Measurements from ENCODE around the gene PHC3.
"Not testable (repeated sequence)": the region's sequence is repeated elsewhere in the genome, so short reads cannot be mapped to it uniquely, and the experiment has no call there.

Gene PHC3

GRCh38 chr3:170130532-170130931, 51.0 kb downstream of the PHC3 start:
- Histone ChIP-seq H3K27me3 (ENCODE audit: control insufficient read depth, insufficient read depth, low read length) (no peaks in the 10 kb centered on the region), H3K9me3 (ENCODE audit: control insufficient read depth, insufficient read depth, low read length) (no peaks in the 10 kb centered on the region), H3K4me3 (ENCODE audit: low read length) (no peak overlapping the region), H3K4me1 (ENCODE audit: control insufficient read depth, insufficient read depth, low read length) (no peaks in the 10 kb centered on the region), H3K27ac (ENCODE audit: low read length) (no peak overlapping the region), H3K36me3 (ENCODE audit: control insufficient read depth, insufficient read depth, low read length) (peaks cover 8% of the 10 kb centered on the region; the same call in 1 of the 2 replicates)
- DNase-seq (ENCODE audit: low read depth, low spot score), result no peak

DNA sequence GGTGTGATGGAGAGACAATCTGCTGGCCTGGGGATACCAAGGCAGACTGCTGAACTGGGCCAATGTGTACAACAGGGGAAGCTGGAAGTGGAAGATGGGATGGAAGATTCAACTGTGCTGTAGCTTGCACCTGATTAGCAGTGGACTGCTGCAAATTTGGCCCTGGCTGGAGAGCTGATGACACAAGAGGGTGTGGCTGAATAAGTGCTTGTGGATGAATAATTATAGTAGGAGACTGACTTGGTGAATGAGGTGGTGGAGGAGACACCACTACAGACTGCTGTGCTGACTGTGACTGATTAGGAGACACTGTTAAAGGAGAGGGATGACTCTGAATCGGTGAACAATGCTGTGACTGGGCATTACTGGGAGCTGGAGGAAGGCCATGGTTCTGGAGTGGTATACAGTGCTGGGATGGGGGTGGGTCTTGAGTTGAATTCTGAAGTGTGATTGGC, 52.5 kb downstream of the PHC3 start:
- Histone ChIP-seq H3K9me3 (ENCODE audit: control insufficient read depth, insufficient read depth, low read length) (no peaks in the 10 kb centered on the region), H3K4me1 (ENCODE audit: control insufficient read depth, insufficient read depth, low read length) (no peaks in the 10 kb centered on the region), H3K27me3 (ENCODE audit: control insufficient read depth, insufficient read depth, low read length) (no peaks in the 10 kb centered on the region), H3K4me3 (ENCODE audit: low read length) (no peak overlapping the region), H3K36me3 (ENCODE audit: control insufficient read depth, insufficient read depth, low read length) (peaks cover 8% of the 10 kb centered on the region; the same call in 1 of the 2 replicates), H3K27ac (ENCODE audit: low read length) (no peak overlapping the region)
- WGBS (ENCODE audit: insufficient coverage, insufficient read length), result no CpG with 5 or more reads among the region's 1 CpG
- no peak for DNase-seq (ENCODE audit: low read depth, low spot score)

DNA sequence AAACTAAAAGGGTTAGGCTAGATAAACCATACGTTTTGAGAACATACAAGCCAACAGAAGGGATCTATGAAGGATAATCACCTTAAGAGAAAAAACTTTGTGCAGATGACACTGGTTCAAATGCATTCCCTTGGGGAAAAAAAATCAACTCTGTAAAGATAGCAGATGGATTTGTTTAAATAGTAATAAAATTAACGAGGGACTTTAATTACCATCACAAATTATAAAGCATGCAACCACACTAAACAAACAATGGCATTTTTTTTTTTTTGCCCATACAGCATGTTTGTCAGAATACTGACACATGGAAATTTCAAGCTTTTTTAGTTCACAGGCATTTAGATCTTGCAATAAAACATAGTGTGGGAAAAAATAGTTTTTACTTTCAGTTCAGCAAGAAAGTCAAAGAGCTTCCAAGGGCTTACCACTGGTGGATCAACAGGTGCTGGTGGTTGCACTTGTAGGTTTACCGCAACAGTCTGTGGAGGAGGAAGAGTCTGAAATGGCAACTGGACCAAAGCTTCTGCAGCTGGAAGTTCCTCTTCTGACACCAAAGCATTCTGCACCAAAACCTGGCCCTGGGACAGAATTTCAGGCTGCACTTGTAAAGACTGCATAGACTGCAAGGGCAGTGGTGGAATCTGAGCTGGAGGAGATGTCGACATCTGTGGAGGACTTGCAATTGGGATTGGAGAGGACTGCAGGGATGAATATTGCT, 53.1 kb downstream of the PHC3 start:
- H3K9me3 ChIP-seq (ENCODE audit: control insufficient read depth, insufficient read depth, low read length), result no peaks in the 10 kb centered on the region
- peaks cover 8% of the 10 kb centered on the region; the same call in 1 of the 2 replicates for H3K36me3 ChIP-seq (ENCODE audit: control insufficient read depth, insufficient read depth, low read length)
- H3K4me3 ChIP-seq (ENCODE audit: low read length), result no peak overlapping the region
- no CpG with 5 or more reads among the region's 4 CpGs for WGBS (ENCODE audit: insufficient coverage, insufficient read length)
- H3K27ac ChIP-seq (ENCODE audit: low read length), result no peak overlapping the region
- no peaks in the 10 kb centered on the region for H3K27me3 ChIP-seq (ENCODE audit: control insufficient read depth, insufficient read depth, low read length)
- no peaks in the 10 kb centered on the region for H3K4me1 ChIP-seq (ENCODE audit: control insufficient read depth, insufficient read depth, low read length)
- DNase-seq (ENCODE audit: low read depth, low spot score), result no peak

DNA sequence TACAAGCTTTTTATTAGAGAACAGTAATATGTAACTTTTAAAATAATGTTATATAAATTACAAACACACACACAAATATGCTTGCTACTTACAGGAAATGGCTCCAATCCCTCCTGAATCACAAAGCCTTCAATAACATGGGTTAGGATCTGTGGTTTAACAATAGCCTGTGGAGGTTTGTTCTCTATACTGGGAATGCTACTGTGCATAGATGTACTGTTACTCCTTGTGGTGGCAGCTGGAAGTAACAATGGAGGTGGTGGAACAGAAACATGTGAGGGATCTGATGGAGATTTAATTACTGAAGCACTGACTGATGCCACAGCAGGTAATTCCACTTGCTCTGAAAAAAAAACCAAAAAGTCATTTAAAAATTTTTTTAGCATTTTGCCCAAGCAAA, 64.4 kb downstream of the PHC3 start:
- Histone ChIP-seq H3K4me3 (ENCODE audit: low read length) (no peak overlapping the region), H3K27ac (ENCODE audit: low read length) (no peak overlapping the region), H3K36me3 (ENCODE audit: control insufficient read depth, insufficient read depth, low read length) (no peaks in the 10 kb centered on the region), H3K4me1 (ENCODE audit: control insufficient read depth, insufficient read depth, low read length) (no peaks in the 10 kb centered on the region), H3K27me3 (ENCODE audit: control insufficient read depth, insufficient read depth, low read length) (no peaks in the 10 kb centered on the region), H3K9me3 (ENCODE audit: control insufficient read depth, insufficient read depth, low read length) (no peaks in the 10 kb centered on the region)
- DNase-seq (ENCODE audit: low read depth, low spot score), result no peak

- H3K4me3 ChIP-seq (ENCODE audit: low read length); DNase-seq (ENCODE audit: low read depth, low spot score); H3K27ac ChIP-seq (ENCODE audit: low read length); H3K36me3 ChIP-seq (ENCODE audit: control insufficient read depth, insufficient read depth, low read length); H3K27me3 ChIP-seq (ENCODE audit: control insufficient read depth, insufficient read depth, low read length); H3K9me3 ChIP-seq (ENCODE audit: control insufficient read depth, insufficient read depth, low read length); H3K4me1 ChIP-seq (ENCODE audit: control insufficient read depth, insufficient read depth, low read length): not testable (repeated sequence)
- no CpG with 5 or more reads among the region's 8 CpGs for WGBS (ENCODE audit: insufficient coverage, insufficient read length)
Measured at GRCh38 chr3:170114165-170114564, 67.4 kb downstream of the PHC3 start.

DNA sequence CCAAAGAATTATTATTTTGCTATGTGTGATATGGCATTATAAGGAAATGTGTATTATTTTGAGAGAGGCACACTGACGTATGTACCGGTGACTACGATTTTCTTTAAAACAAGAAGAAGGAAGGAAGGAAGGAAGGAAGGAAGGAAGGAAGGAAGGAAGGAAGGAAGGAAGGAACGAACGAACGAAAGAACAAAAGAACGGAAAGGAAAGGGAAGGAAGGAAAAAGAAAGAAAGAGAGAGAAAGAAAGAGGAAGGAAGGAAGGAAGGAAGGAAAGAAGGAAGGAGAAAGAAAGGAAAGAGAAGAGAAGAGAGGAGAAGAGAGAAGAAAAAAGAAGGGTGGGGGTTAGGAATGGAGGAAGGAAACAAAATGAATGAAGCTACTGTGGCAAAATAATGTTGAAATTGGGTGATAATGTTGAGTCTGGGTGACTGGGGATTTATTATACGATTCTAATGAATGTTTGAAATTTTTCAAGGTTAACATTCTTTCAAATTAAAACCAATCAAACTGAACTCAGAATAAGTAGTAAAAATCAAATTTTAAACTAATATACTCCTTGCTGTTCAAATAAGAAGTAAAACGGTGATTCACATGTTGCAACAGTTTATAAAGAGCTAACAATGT, 70.3 kb downstream of the PHC3 start:
- Histone ChIP-seq H3K4me1 (ENCODE audit: control insufficient read depth, insufficient read depth, low read length) (no peaks in the 10 kb centered on the region), H3K9me3 (ENCODE audit: control insufficient read depth, insufficient read depth, low read length) (no peaks in the 10 kb centered on the region), H3K27me3 (ENCODE audit: control insufficient read depth, insufficient read depth, low read length) (no peaks in the 10 kb centered on the region), H3K4me3 (ENCODE audit: low read length) (no peak overlapping the region), H3K36me3 (ENCODE audit: control insufficient read depth, insufficient read depth, low read length) (no peaks in the 10 kb centered on the region), H3K27ac (ENCODE audit: low read length) (no peak overlapping the region)
- no CpG with 5 or more reads among the region's 9 CpGs for WGBS (ENCODE audit: insufficient coverage, insufficient read length)
- no peak for DNase-seq (ENCODE audit: low read depth, low spot score)

GRCh38 chr3:170109579-170110293, 71.8 kb downstream of the PHC3 start:
- no peak for DNase-seq (ENCODE audit: low read depth, low spot score)
- Histone ChIP-seq H3K36me3 (ENCODE audit: control insufficient read depth, insufficient read depth, low read length) (no peaks in the 10 kb centered on the region), H3K27me3 (ENCODE audit: control insufficient read depth, insufficient read depth, low read length) (no peaks in the 10 kb centered on the region), H3K4me3 (ENCODE audit: low read length) (no peak overlapping the region), H3K9me3 (ENCODE audit: control insufficient read depth, insufficient read depth, low read length) (no peaks in the 10 kb centered on the region), H3K4me1 (ENCODE audit: control insufficient read depth, insufficient read depth, low read length) (no peaks in the 10 kb centered on the region), H3K27ac (ENCODE audit: low read length) (no peak overlapping the region)
- WGBS (ENCODE audit: insufficient coverage, insufficient read length), result 100% methylated on average over 2 of the region's 2 CpGs

DNA sequence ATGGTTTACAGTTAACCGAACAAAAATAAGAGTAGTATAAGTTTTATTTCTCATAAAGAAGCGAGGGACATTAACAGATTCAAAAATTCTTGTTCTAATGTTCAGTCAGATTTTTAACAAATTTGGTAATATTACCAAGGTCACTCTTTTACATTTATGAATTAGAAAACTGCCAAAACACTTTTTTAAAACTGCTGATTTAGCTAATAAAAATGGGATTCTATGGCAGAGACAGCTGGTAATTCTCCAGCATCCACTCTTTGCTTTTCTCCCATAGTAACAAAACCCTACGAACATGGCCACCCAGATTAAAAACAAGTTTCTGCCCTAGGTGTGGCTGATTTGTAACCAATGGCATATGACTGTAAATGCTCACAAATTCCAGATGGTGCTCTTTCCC, 72.6 kb downstream of the PHC3 start:
- WGBS (ENCODE audit: insufficient coverage, insufficient read length), result no CpG with 5 or more reads among the region's 3 CpGs
- no peaks in the 10 kb centered on the region for H3K27me3 ChIP-seq (ENCODE audit: control insufficient read depth, insufficient read depth, low read length)

GRCh38 chr3:170107941-170108340, 73.6 kb downstream of the PHC3 start:
- no peaks in the 10 kb centered on the region for H3K4me1 ChIP-seq (ENCODE audit: control insufficient read depth, insufficient read depth, low read length)
- no peaks in the 10 kb centered on the region for H3K36me3 ChIP-seq (ENCODE audit: control insufficient read depth, insufficient read depth, low read length)
- WGBS (ENCODE audit: insufficient coverage, insufficient read length), result no CpG with 5 or more reads among the region's 1 CpG
- no peak for DNase-seq (ENCODE audit: low read depth, low spot score)
- H3K4me3 ChIP-seq (ENCODE audit: low read length), result no peak overlapping the region
- no peaks in the 10 kb centered on the region for H3K27me3 ChIP-seq (ENCODE audit: control insufficient read depth, insufficient read depth, low read length)
- no peak overlapping the region for H3K27ac ChIP-seq (ENCODE audit: low read length)
- H3K9me3 ChIP-seq (ENCODE audit: control insufficient read depth, insufficient read depth, low read length), result no peaks in the 10 kb centered on the region

More for the DNA sequence above, 72.6 kb downstream of the PHC3 start:
- Histone ChIP-seq H3K4me3 (ENCODE audit: low read length) (no peak overlapping the region), H3K27ac (ENCODE audit: low read length) (no peak overlapping the region), H3K4me1 (ENCODE audit: control insufficient read depth, insufficient read depth, low read length) (no peaks in the 10 kb centered on the region), H3K36me3 (ENCODE audit: control insufficient read depth, insufficient read depth, low read length) (no peaks in the 10 kb centered on the region), H3K9me3 (ENCODE audit: control insufficient read depth, insufficient read depth, low read length) (no peaks in the 10 kb centered on the region)
- no peak for DNase-seq (ENCODE audit: low read depth, low spot score)

DNA sequence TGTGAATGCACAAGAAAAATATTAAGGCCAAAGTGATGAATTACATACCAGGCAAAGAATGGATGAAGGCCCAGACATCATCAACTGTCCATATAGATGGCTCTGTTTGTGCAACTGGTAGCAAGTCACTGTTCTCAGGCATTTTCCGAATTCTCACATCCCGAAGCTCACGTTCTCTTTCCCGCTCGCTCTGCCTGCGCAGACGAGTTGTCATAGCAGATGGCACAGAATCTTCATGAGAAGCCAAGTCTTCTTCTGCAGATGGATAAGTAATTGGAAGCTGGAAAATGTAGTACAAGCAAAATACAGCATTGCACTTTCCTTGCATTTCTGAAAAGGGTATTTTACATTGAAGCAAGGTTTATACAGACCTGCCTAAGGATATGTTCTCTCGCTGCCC, 79.1 kb downstream of the PHC3 start:
- no peak overlapping the region for H3K27ac ChIP-seq (ENCODE audit: low read length)
- no peak overlapping the region for H3K4me3 ChIP-seq (ENCODE audit: low read length)
- DNase-seq (ENCODE audit: low read depth, low spot score), result no peak
- no peaks in the 10 kb centered on the region for H3K4me1 ChIP-seq (ENCODE audit: control insufficient read depth, insufficient read depth, low read length)
- H3K27me3 ChIP-seq (ENCODE audit: control insufficient read depth, insufficient read depth, low read length), result no peaks in the 10 kb centered on the region
- no peaks in the 10 kb centered on the region for H3K9me3 ChIP-seq (ENCODE audit: control insufficient read depth, insufficient read depth, low read length)
- H3K36me3 ChIP-seq (ENCODE audit: control insufficient read depth, insufficient read depth, low read length), result peaks cover 2% of the 10 kb centered on the region; the same call in 1 of the 2 replicates
- no CpG with 5 or more reads among the region's 8 CpGs for WGBS (ENCODE audit: insufficient coverage, insufficient read length)

Data from iPS DF 6.9 (cell line).